Testis (tissue), 2 donors: ENCODE data around the gene BRAF.

Experiments
- POLR2A ChIP-seq: fragments of 450-650 bp; IDR thresholded peaks from one replicate; pipeline ENCODE4 v1.6.1; 2017; ENCODE audit warnings: antibody characterized with exemption, mild to moderate bottlenecking, moderate library complexity
- TF ChIP-seq, protein P1 (sequence below), 3 experiments: fragments of 450-650 bp in 2 of 3; fragments of 200-600 bp in 1 of 3; sonication (generic) in 1 of 3; IDR thresholded peaks; one replicate each; pipeline ENCODE4 v1.5.1; 2016 to 2019; ENCODE audit warnings: antibody characterized with exemption in 3 of 3, mild to moderate bottlenecking in 2 of 3, moderate library complexity in 1 of 3

DNA sequence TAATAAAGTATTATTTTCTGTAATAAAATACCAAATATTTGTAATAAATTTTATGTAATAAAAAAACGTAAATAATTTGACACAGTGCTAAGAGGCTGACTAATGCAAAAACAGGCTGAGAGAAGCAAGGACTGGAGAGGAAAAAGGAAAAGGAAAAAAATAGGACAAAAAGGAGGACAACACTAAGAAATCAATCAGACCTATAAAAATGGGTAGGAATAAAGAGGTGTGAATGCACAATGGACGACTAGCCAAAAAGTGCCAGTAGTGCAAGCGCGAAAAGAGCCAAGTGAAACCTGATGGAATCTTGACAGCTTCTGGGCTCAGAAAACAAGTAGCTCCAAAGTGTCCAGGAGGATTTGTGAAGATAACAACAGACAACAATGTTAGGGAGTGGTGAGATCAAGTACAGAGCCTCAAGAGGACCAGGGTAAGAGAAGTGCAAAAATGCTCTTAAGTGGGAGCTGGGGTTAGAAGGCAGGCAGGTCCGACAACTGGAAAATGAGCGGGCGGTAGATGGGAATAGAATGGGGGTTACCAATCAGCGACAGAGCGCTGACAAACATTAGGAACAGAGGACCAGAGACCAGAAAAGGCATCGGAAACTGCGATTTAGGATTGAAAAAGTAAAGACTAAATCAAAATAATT lies 1.2 kb downstream of the BRAF start:
- no peak for TF ChIP-seq POLR2A
- TF ChIP-seq, protein P1, sequence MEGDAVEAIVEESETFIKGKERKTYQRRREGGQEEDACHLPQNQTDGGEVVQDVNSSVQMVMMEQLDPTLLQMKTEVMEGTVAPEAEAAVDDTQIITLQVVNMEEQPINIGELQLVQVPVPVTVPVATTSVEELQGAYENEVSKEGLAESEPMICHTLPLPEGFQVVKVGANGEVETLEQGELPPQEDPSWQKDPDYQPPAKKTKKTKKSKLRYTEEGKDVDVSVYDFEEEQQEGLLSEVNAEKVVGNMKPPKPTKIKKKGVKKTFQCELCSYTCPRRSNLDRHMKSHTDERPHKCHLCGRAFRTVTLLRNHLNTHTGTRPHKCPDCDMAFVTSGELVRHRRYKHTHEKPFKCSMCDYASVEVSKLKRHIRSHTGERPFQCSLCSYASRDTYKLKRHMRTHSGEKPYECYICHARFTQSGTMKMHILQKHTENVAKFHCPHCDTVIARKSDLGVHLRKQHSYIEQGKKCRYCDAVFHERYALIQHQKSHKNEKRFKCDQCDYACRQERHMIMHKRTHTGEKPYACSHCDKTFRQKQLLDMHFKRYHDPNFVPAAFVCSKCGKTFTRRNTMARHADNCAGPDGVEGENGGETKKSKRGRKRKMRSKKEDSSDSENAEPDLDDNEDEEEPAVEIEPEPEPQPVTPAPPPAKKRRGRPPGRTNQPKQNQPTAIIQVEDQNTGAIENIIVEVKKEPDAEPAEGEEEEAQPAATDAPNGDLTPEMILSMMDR (IDR thresholded peaks at IDR 0.05), result no peak
